K562 (cell line): ENCODE results near the gene ZC3H10. TPM values are rescaled to one million over a fixed set of nuclear protein-coding genes. Genes with fewer than 3 reads are reported as not detected.

Experiments used
- CCAR2 ChIP-seq: fragments of 200-400 bp; formaldehyde crosslinking; IDR thresholded peaks from 2 replicates; pipeline ENCODE4 v1.6.1; 2017; ENCODE audit warnings: mild to moderate bottlenecking, low read depth, low read length
- ILF3 ChIP-seq: fragments of 450-650 bp; IDR thresholded peaks from 2 replicates; pipeline ENCODE4 v1.6.1; 2018; ENCODE audit warnings: antibody characterized with exemption, mild to moderate bottlenecking, moderate library complexity, borderline replicate concordance
- KAT7 ChIP-seq: sonication (generic); formaldehyde crosslinking; IDR thresholded peaks from 2 replicates; pipeline ENCODE4 v1.8.0; 2022; ENCODE audit warnings: missing genetic modification reagents, mild to moderate bottlenecking, borderline replicate concordance
- KDM4B ChIP-seq, 2 experiments: fragments of 450-650 bp in 1 of 2; sonication (generic) in 1 of 2; IDR thresholded peaks; 2 replicates each; pipeline ENCODE4 v1.6.1; 2016 to 2017; ENCODE audit warnings: borderline replicate concordance in 2 of 2, antibody characterized with exemption in 1 of 2, low read depth in 1 of 2, mild to moderate bottlenecking in 1 of 2
- KLF13 ChIP-seq: fragments of 450-650 bp; IDR thresholded peaks from 2 replicates; pipeline ENCODE4 v1.6.1; 2016; ENCODE audit warnings: missing genetic modification characterization, low read depth, mild to moderate bottlenecking, missing compliant biosample characterization, moderate library complexity, borderline replicate concordance
- MYNN ChIP-seq, 2 experiments: sonication (generic); formaldehyde crosslinking in 1 of 2; IDR thresholded peaks; 2 replicates each; pipeline versions ENCODE4 v1.5.0 to v1.6.1; 2016 to 2020; ENCODE audit warnings: antibody characterized with exemption in 1 of 2, missing genetic modification reagents in 1 of 2
- NFATC3 ChIP-seq: fragments of 450-650 bp; IDR thresholded peaks from 2 replicates; pipeline ENCODE4 v1.6.1; 2017; ENCODE audit warnings: mild to moderate bottlenecking
- POLR2AphosphoS2 ChIP-seq: IDR thresholded peaks from 2 replicates; pipeline ENCODE4 v1.6.1; 2012; ENCODE audit warnings: low read length, improper control_type of control experiment
- PREB ChIP-seq: sonication (generic); formaldehyde crosslinking; IDR thresholded peaks from 2 replicates; pipeline ENCODE4 v1.8.1; 2023; ENCODE audit warnings: mild to moderate bottlenecking, missing genetic modification reagents
- SMAD1 ChIP-seq: fragments of 150-350 bp; IDR thresholded peaks from 2 replicates; pipeline ENCODE4 v1.6.1; 2014; ENCODE audit warnings: low read length, low read depth; ENCODE audit not compliant: partially characterized antibody
- STAG1 ChIP-seq: sonication (generic); formaldehyde crosslinking; IDR thresholded peaks from 2 replicates; pipeline ENCODE4 v1.5.0; 2020; ENCODE audit warnings: missing genetic modification reagents, borderline replicate concordance
- TGIF2 ChIP-seq: sonication (generic); formaldehyde crosslinking; IDR thresholded peaks from 2 replicates; pipeline ENCODE4 v1.8.1; 2022; ENCODE audit warnings: mild to moderate bottlenecking, missing genetic modification reagents, moderate library complexity
- ZNF280B ChIP-seq: fragments of 250-450 bp; sonication (Bioruptor Pico); IDR thresholded peaks from 2 replicates; pipeline ENCODE4 v1.5.1; 2021; ENCODE audit warnings: mild to moderate bottlenecking
- ZNF551 ChIP-seq: fragments of 250-450 bp; sonication (Bioruptor Pico); IDR thresholded peaks from 2 replicates; pipeline ENCODE4 v1.5.0; 2021; ENCODE audit warnings: mild to moderate bottlenecking, moderate library complexity
- ZNF584 ChIP-seq: fragments of 200-800 bp; sonication (Bioruptor generic); IDR thresholded peaks from 2 replicates; pipeline ENCODE4 v1.6.1; 2016; ENCODE audit warnings: low read depth, mild to moderate bottlenecking, missing genetic modification characterization, missing compliant biosample characterization
- polyA plus RNA-seq, 8 experiments: library from polyadenylated mRNA; depleted of rRNA in 4 of 8; stranded (reverse) in 5 of 8; unstranded in 3 of 8; fragments of >200 nt; fragmentation: Nextera tagmentation in 2 of 8; fragmentation: Illumina TruSeq in 1 of 8; extraction: Ambion mirVana in 2 of 8; extraction: Trizol in 1 of 8; gene quantifications; 2 replicates each; pipeline versions ENCODE4 v1.2.1 to v1.2.3, GENCODE V29; 2011 to 2014; ENCODE audit warnings: inconsistent platforms in 1 of 8, missing spikeins in 1 of 8
- total RNA-seq, 7 experiments: library from RNA; depleted of rRNA in 6 of 7; stranded (reverse); fragments of >200 nt in 6 of 7; fragmentation: Illumina TruSeq in 2 of 7; extraction: Trizol in 2 of 7; gene quantifications; 2 replicates each; pipeline versions ENCODE4 v1.2.1 to v1.2.3, GENCODE V29; 2011 to 2021; ENCODE audit warnings: low replicate concordance in 1 of 7
- TF ChIP-seq, protein P1 (sequence below): fragments of 250-450 bp; sonication (Bioruptor Pico); IDR thresholded peaks from 2 replicates; pipeline ENCODE4 v1.4.0; 2020
- TF ChIP-seq, protein P2 (sequence below): fragments of 250-450 bp; sonication (Bioruptor Pico); IDR thresholded peaks from 2 replicates; pipeline ENCODE4 v1.4.0; 2020; ENCODE audit warnings: mild to moderate bottlenecking

Gene ZC3H10
- total and polyA plus RNA-seq, 9 of the 15 experiments (the other 6 are each of a cell fraction or from before 2014, with no cell fraction given): 0.31 to 4.1 (median 1.6) TPM

DNA sequence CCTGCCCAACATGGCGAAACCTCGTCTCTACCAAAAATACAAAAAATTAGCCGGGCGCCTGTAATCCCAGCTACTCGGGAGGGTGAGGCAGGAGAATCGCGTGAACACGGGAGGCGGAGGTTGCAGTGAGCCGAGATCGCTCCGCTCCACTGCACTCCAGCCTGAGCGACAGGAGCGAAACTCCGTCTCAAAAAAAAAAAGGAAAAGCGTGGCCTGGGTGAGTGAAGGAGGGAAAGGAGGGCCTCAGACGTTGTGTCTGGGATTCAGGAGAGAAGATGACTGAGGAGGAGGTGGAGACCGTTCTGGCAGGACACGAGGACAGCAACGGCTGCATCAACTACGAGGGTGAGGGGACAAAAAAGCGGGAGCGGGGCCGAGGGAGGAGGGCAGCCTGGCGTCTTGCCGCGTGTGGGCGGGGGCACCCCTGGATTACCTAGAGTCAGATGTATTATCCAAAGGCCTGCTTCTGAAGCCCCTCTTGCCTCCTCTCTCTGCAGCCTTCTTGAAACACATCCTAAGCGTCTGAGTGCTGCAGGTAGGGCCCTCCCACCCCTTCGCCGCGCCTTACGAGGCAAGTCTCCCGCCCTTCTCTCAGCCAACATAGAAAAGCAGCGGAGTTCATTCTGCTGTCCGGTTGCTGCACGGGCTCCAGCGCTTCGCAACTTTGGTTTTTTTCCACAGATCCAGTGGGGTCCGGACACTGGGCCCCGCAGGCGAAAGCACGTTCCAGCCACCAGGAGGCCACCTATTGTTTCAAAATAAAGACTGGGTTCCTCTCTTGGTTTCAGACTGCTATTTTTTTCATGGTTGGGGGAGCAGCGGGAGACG is 39.3 kb downstream of the ZC3H10 start (continued):
- TF ChIP-seq ZNF280B (CRISPR knock-in tag): no peak
- no peak for TF ChIP-seq MYNN (IDR thresholded peaks at IDR 0.05)
- no peak for TF ChIP-seq MYNN (CRISPR knock-in tag; IDR thresholded peaks at IDR 0.05)
- no peak for TF ChIP-seq KLF13 (tag)
- no peak for TF ChIP-seq SMAD1
- no peak for TF ChIP-seq CCAR2
- no peak for TF ChIP-seq PREB (CRISPR knock-in tag)
- no peak for TF ChIP-seq TGIF2 (CRISPR knock-in tag)
- TF ChIP-seq ZNF584 (CRISPR knock-in tag): no peak
- TF ChIP-seq STAG1: no peak
- no peak for TF ChIP-seq ZNF551 (CRISPR knock-in tag)
- 0 out of 2 replicates have a peak, but pooled peaks have one; percentile 75 for TF ChIP-seq POLR2AphosphoS2
- TF ChIP-seq, protein P1, sequence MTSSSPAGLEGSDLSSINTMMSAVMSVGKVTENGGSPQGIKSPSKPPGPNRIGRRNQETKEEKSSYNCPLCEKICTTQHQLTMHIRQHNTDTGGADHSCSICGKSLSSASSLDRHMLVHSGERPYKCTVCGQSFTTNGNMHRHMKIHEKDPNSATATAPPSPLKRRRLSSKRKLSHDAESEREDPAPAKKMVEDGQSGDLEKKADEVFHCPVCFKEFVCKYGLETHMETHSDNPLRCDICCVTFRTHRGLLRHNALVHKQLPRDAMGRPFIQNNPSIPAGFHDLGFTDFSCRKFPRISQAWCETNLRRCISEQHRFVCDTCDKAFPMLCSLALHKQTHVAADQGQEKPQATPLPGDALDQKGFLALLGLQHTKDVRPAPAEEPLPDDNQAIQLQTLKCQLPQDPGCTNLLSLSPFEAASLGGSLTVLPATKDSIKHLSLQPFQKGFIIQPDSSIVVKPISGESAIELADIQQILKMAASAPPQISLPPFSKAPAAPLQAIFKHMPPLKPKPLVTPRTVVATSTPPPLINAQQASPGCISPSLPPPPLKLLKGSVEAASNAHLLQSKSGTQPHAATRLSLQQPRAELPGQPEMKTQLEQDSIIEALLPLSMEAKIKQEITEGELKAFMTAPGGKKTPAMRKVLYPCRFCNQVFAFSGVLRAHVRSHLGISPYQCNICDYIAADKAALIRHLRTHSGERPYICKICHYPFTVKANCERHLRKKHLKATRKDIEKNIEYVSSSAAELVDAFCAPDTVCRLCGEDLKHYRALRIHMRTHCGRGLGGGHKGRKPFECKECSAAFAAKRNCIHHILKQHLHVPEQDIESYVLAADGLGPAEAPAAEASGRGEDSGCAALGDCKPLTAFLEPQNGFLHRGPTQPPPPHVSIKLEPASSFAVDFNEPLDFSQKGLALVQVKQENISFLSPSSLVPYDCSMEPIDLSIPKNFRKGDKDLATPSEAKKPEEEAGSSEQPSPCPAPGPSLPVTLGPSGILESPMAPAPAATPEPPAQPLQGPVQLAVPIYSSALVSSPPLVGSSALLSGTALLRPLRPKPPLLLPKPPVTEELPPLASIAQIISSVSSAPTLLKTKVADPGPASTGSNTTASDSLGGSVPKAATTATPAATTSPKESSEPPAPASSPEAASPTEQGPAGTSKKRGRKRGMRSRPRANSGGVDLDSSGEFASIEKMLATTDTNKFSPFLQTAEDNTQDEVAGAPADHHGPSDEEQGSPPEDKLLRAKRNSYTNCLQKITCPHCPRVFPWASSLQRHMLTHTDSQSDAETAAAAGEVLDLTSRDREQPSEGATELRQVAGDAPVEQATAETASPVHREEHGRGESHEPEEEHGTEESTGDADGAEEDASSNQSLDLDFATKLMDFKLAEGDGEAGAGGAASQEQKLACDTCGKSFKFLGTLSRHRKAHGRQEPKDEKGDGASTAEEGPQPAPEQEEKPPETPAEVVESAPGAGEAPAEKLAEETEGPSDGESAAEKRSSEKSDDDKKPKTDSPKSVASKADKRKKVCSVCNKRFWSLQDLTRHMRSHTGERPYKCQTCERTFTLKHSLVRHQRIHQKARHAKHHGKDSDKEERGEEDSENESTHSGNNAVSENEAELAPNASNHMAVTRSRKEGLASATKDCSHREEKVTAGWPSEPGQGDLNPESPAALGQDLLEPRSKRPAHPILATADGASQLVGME: no peak
- no peak for TF ChIP-seq NFATC3
- no peak for TF ChIP-seq ILF3
- no peak for TF ChIP-seq KDM4B (IDR thresholded peaks at IDR 0.05; ENCODE audit: borderline replicate concordance in 2 of 2, low read depth in 1 of 2)
- TF ChIP-seq KAT7: no peak; the same call in 1 of the 2 replicates
- TF ChIP-seq, protein P2, sequence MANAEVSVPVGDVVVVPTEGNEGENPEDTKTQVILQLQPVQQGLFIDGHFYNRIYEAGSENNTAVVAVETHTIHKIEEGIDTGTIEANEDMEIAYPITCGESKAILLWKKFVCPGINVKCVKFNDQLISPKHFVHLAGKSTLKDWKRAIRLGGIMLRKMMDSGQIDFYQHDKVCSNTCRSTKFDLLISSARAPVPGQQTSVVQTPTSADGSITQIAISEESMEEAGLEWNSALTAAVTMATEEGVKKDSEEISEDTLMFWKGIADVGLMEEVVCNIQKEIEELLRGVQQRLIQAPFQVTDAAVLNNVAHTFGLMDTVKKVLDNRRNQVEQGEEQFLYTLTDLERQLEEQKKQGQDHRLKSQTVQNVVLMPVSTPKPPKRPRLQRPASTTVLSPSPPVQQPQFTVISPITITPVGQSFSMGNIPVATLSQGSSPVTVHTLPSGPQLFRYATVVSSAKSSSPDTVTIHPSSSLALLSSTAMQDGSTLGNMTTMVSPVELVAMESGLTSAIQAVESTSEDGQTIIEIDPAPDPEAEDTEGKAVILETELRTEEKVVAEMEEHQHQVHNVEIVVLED: no peak
